Aorta (tissue), 5 donors: ENCODE measurements around the gene RBPJ. TPM values are rescaled to one million over a fixed set of nuclear protein-coding genes. Genes with fewer than 3 reads are reported as not detected.
"Not testable (repeated sequence)": the region's sequence is repeated elsewhere in the genome, so short reads cannot be mapped to it uniquely, and the experiment has no call there.

Source experiments
- ATAC-seq: fragments of 200-7000 bp; cut with Tn5 transposase; one replicate; pipeline ENCODE4 v1.9.1; 2022; ENCODE audit warnings: moderate library complexity; ENCODE audit not compliant: low FRiP score
- DNase-seq, 2 donors: peaks; one replicate each; pipeline ENCODE4 v3.0.0-alpha.2; 2020
- H3K27ac ChIP-seq, 2 donors: one replicate each; pipeline ENCODE4 v1.5.1; 2013; ENCODE audit warnings: low read length in 2 of 2, mild to moderate bottlenecking in 2 of 2, moderate library complexity in 2 of 2, control low read depth in 1 of 2, inconsistent platforms in 1 of 2, low read depth in 1 of 2
- H3K27me3 ChIP-seq, 2 donors: one replicate each; pipeline ENCODE4 v1.6.1; 2013; ENCODE audit warnings: control low read depth in 1 of 2, low read length in 1 of 2, mild to moderate bottlenecking in 1 of 2, moderate library complexity in 1 of 2; ENCODE audit not compliant: insufficient read depth in 2 of 2, control insufficient read depth in 1 of 2
- H3K36me3 ChIP-seq, 2 donors: one replicate each; pipeline ENCODE4 v1.6.1; 2013; ENCODE audit warnings: control low read depth in 1 of 2, low read length in 1 of 2, mild to moderate bottlenecking in 1 of 2; ENCODE audit not compliant: insufficient read depth in 2 of 2, control insufficient read depth in 1 of 2
- H3K4me1 ChIP-seq, 2 donors: one replicate each; pipeline ENCODE4 v1.6.1; 2013; ENCODE audit warnings: low read length in 2 of 2, control low read depth in 1 of 2, mild to moderate bottlenecking in 1 of 2, moderate library complexity in 1 of 2; ENCODE audit not compliant: insufficient read depth in 2 of 2, control insufficient read depth in 1 of 2
- H3K4me3 ChIP-seq, 2 donors: one replicate each; pipeline ENCODE4 v1.5.1; 2013; ENCODE audit warnings: low read length in 2 of 2, control low read depth in 1 of 2, mild to moderate bottlenecking in 1 of 2
- H3K9me3 ChIP-seq: one replicate; pipeline ENCODE4 v1.6.1; 2013; ENCODE audit warnings: mild to moderate bottlenecking, low read length; ENCODE audit not compliant: control insufficient read depth
- WGBS, 2 donors: extraction: QIAGEN DNeasy Blood & Tissue Kit; methylation state at CpG; one replicate each; pipeline ENCODE4 v1.1.7; 2013; 5-methylcytosine and 5-hydroxymethylcytosine counted together
- intact Hi-C, 2 donors: fragments of 100-400 bp; cut with DNase I; formaldehyde crosslinking; loops; one replicate each; pipeline versions ENCODE4 v1.14.2 to v1.15.0; 2022
- polyA plus RNA-seq, 2 donors: library from polyadenylated mRNA; stranded (reverse); fragments of 200-250 nt; gene quantifications; one replicate each; pipeline ENCODE4 v1.2.3, GENCODE V29; 2013
- total RNA-seq, 2 donors: library from RNA; stranded (reverse); fragmentation: NEBNext Ultra II Directional; extraction: Animal tissue kit (Norgen Biotek cat#: 25700); gene quantifications; one replicate each; pipeline ENCODE4 v1.2.1, GENCODE V29; 2021
- donor health status: healthy with polysubstance abuse.
- donor health status: Bipolar disorder and iron deficiency.
- donor health status: DM: no; HTN: no; CAD: no.
- donor health status: DM: no; HTN: no; CAD: no.
- donor health status: DM: yes; HTN: yes; CAD: no.

The RBPJ gene
- total and polyA plus RNA-seq, 4 donors: 24.9 to 162 (median 57.4) TPM

DNA sequence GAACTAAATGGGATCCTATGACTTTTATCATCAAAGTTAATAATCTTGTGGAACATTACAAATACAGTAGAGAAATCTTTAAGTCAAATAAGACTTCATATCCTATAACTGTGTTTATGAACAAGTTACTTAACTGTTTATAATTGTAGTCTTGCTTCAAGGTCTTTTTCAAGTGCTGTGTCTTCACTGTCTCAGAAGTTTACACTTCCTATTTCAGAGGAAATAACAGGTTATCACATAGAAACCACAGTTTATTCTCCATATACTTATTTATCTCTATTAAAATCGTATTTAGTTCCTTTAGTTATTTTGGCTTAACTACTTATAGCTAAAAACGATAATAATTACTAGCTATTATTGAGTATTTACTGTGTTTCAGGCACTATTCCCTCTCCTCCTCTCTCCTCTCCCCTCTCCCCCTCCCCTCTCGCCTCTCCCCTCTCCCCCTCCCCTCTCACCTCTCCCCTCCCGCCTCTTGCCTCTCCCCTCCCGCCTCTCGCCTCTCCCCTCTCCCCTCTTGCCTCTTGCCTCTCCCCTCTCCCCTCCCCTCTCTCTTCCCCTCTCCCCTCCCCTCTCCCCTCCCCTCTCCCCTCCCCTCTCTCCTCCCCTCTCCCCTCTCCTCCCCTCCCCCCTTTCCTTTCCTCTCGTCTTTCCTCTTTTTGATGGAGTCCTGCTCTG lies 63.7 kb downstream of the RBPJ start:
- Histone ChIP-seq H3K4me3 (no peak overlapping the region), H3K9me3 (no peaks in the 10 kb centered on the region), H3K27ac (no peak overlapping the region), H3K27me3 (no peaks in the 10 kb centered on the region), H3K36me3 (peaks cover 0 to 5% of the 10 kb centered on the region in 2 donors), H3K4me1 (no peaks in the 10 kb centered on the region)
- ATAC-seq (no peak), DNase-seq (no peak)
- intact Hi-C loops: no loop called here
- WGBS, 2 donors: 90 to 91% methylated on average over 3 to 6 of the region's 7 CpGs

- 91 to 93% methylated on average over 3 of the region's 3 CpGs for WGBS, 2 donors
- Histone ChIP-seq H3K9me3 (no peaks in the 10 kb centered on the region), H3K4me1 (no peaks in the 10 kb centered on the region), H3K27ac (no peak overlapping the region), H3K36me3 (peaks cover 0 to 5% of the 10 kb centered on the region in 2 donors), H3K4me3 (no peak overlapping the region), H3K27me3 (no peaks in the 10 kb centered on the region)
- DNase-seq (no peak), ATAC-seq (no peak)
- intact Hi-C loops: no loop called here
Measured at GRCh38 chr4:26385690-26386089, 64.9 kb downstream of the RBPJ start.

- no peaks in the 10 kb centered on the region for H3K9me3 ChIP-seq
- DNase-seq (no peak), ATAC-seq (no peak)
- H3K27me3 ChIP-seq: no peaks in the 10 kb centered on the region
- intact Hi-C loops: no loop called here
- no peaks in the 10 kb centered on the region for H3K4me1 ChIP-seq
- H3K36me3 ChIP-seq: peaks cover 0 to 5% of the 10 kb centered on the region in 2 donors
- 94 to 95% methylated on average over 2 of the region's 2 CpGs for WGBS, 2 donors
- no peak overlapping the region for H3K27ac ChIP-seq
- no peak overlapping the region for H3K4me3 ChIP-seq
Measured at GRCh38 chr4:26386386-26386785, 65.6 kb downstream of the RBPJ start.

- Histone ChIP-seq H3K27me3 (no peaks in the 10 kb centered on the region), H3K4me3 (no peak overlapping the region), H3K9me3 (no peaks in the 10 kb centered on the region), H3K27ac (no peak overlapping the region), H3K4me1 (no peaks in the 10 kb centered on the region), H3K36me3 (peaks cover 0 to 5% of the 10 kb centered on the region in 2 donors)
- DNase-seq: no peak
- 96 to 98% methylated on average over 5 of the region's 5 CpGs for WGBS, 2 donors
- no peak for ATAC-seq
- intact Hi-C loops: no loop called here
Measured at GRCh38 chr4:26388671-26389070, 67.9 kb downstream of the RBPJ start.

GRCh38 chr4:26397086-26397485 lies 76.3 kb downstream of the RBPJ start:
- Histone ChIP-seq H3K9me3 (no peaks in the 10 kb centered on the region), H3K4me3 (no peak overlapping the region), H3K4me1 (no peaks in the 10 kb centered on the region), H3K36me3 (no peaks in the 10 kb centered on the region), H3K27ac (no peak overlapping the region), H3K27me3 (no peaks in the 10 kb centered on the region)
- intact Hi-C loops: no loop called here
- 56 to 66% methylated on average over 5 of the region's 5 CpGs for WGBS, 2 donors
- DNase-seq (no peak), ATAC-seq (no peak)

- intact Hi-C loops: no loop called here
- H3K27ac ChIP-seq: no peak overlapping the region
- DNase-seq (no peak), ATAC-seq (no peak)
- 97 to 98% methylated on average over 1 of the region's 1 CpG for WGBS, 2 donors
- H3K27me3 ChIP-seq: no peaks in the 10 kb centered on the region
- no peaks in the 10 kb centered on the region for H3K9me3 ChIP-seq
- no peak overlapping the region for H3K4me3 ChIP-seq
- no peaks in the 10 kb centered on the region for H3K36me3 ChIP-seq
- H3K4me1 ChIP-seq: no peaks in the 10 kb centered on the region
Measured at GRCh38 chr4:26400132-26400531, 79.3 kb downstream of the RBPJ start.

GRCh38 chr4:26402017-26402416 lies 81.2 kb downstream of the RBPJ start:
- intact Hi-C loops, H3K4me1 ChIP-seq: not testable (repeated sequence)

DNA sequence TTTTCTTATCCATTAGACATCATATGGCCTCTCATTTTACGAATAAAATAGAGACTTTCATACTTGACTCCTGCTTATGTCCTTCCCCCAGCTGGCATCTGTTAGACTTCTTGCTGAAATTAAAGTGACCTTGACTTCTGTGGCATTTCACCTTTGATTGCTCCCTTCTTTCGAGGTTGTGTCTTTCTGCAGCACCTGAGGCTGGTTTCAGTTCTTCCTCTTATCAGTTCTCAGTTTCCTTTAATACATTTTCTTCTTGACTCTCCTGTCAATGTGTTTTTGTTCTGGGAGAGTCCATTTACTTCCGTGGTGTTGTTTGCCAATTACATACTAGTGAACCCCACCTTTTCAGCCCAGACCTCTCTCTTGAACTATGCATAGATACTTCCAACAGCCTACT lies 81.6 kb downstream of the RBPJ start:
- peaks cover 2 to 4% of the 10 kb centered on the region in 2 donors for H3K36me3 ChIP-seq
- no peaks in the 10 kb centered on the region for H3K27me3 ChIP-seq
- no peak overlapping the region for H3K4me3 ChIP-seq
- no peak for DNase-seq
- H3K27ac ChIP-seq: no peak overlapping the region
- intact Hi-C loops: no loop called here
- no peaks in the 10 kb centered on the region for H3K4me1 ChIP-seq
- 83 to 91% methylated on average over 3 of the region's 3 CpGs for WGBS, 2 donors
- no peaks in the 10 kb centered on the region for H3K9me3 ChIP-seq
- no peak for ATAC-seq

More at GRCh38 chr4:26402017-26402416, 81.2 kb downstream of the RBPJ start:
- DNase-seq, ATAC-seq, H3K36me3 ChIP-seq, H3K4me3 ChIP-seq, H3K27ac ChIP-seq, H3K27me3 ChIP-seq, H3K9me3 ChIP-seq: not testable (repeated sequence)
- 95 to 96% methylated on average over 3 of the region's 3 CpGs for WGBS, 2 donors

- no peaks in the 10 kb centered on the region for H3K9me3 ChIP-seq
- peaks cover 2 to 4% of the 10 kb centered on the region in 2 donors for H3K36me3 ChIP-seq
- intact Hi-C loops: no loop called here
- H3K27ac ChIP-seq: no peak overlapping the region
- no peak overlapping the region for H3K4me3 ChIP-seq
- ATAC-seq (no peak), DNase-seq (no peak)
- WGBS, 2 donors: 92 to 93% methylated on average over 3 of the region's 3 CpGs
- no peaks in the 10 kb centered on the region for H3K4me1 ChIP-seq
- no peaks in the 10 kb centered on the region for H3K27me3 ChIP-seq
Measured at GRCh38 chr4:26404743-26405206, 84.0 kb downstream of the RBPJ start.
